Activated B cell treated with CpG ODN at 0.5 μM for 24 hours (primary cell): ENCODE results near the gene ATF6. TPM values are rescaled to one million over a fixed set of nuclear protein-coding genes. Genes with fewer than 3 reads are reported as not detected.

Experiments used
- ATAC-seq: fragments of 200-7000 bp; cut with Tn5 transposase; one replicate; pipeline ENCODE4 v1.10.0; 2021; ENCODE audit warnings: low read depth, mild to moderate bottlenecking, moderate library complexity
- CTCF ChIA-PET: fragments of 350-600 bp; sonication (Branson Sonifier 250); formaldehyde crosslinking; loops from one replicate; lab custom pipeline; 2021; ENCODE audit warnings: antibody characterized with exemption; lab: Charles Lee
- POLR2A ChIA-PET: fragments of 350-600 bp; sonication (Branson Sonifier 250); formaldehyde crosslinking; loops from one replicate; lab custom pipeline; 2021; ENCODE audit warnings: antibody characterized with exemption; lab: Charles Lee
- DNase-seq: peaks from one replicate; pipeline ENCODE4 v3.0.0; 2022
- H3K27ac Mint-ChIP-seq: one replicate; pipeline ENCODE4 v1.8.0; 2020; ENCODE audit warnings: mixed read lengths
- H3K27me3 Mint-ChIP-seq: one replicate; pipeline ENCODE4 v1.8.0; 2021; ENCODE audit warnings: mixed read lengths
- H3K36me3 Mint-ChIP-seq: one replicate; pipeline ENCODE4 v1.8.0; 2021; ENCODE audit warnings: low read depth, mixed read lengths
- H3K4me1 Mint-ChIP-seq: one replicate; pipeline ENCODE4 v1.8.0; 2021; ENCODE audit warnings: mixed read lengths
- H3K4me3 Mint-ChIP-seq: one replicate; pipeline ENCODE4 v1.8.0; 2020; ENCODE audit warnings: mild to moderate bottlenecking, mixed read lengths
- H3K9me3 Mint-ChIP-seq: one replicate; pipeline ENCODE4 v1.8.0; 2020; ENCODE audit warnings: mixed read lengths
- CTCF ChIP-seq: fragments of 200-600 bp; IDR thresholded peaks from one replicate; pipeline ENCODE4 v1.8.0; 2022; ENCODE audit warnings: antibody characterized with exemption, mild to moderate bottlenecking
- intact Hi-C: fragments of 100-400 bp; cut with micrococcal nuclease; formaldehyde crosslinking; loops from one replicate; pipeline ENCODE4 v1.15.1; 2024
- total RNA-seq: library from RNA; stranded (reverse); gene quantifications from 2 replicates; pipeline ENCODE4 v1.2.3, GENCODE V29; 2022

ATF6 gene
- total RNA-seq, 1 donor from 2014 or later: 24.6 TPM

GRCh38 chr1:161900160-161900559 lies 134.0 kb downstream of the ATF6 start:
- ChIA-PET POLR2A (no interaction called here), CTCF (no interaction called here)
- Mint-ChIP-seq H3K4me1 (no peaks in the 10 kb centered on the region), H3K27ac (no peak overlapping the region), H3K27me3 (no peaks in the 10 kb centered on the region), H3K36me3 (no peaks in the 10 kb centered on the region), H3K4me3 (no peak overlapping the region), H3K9me3 (no peaks in the 10 kb centered on the region)
- ATAC-seq (no peak), DNase-seq (no peak)
- intact Hi-C loops: no loop called here
- no peak for TF ChIP-seq CTCF

DNA sequence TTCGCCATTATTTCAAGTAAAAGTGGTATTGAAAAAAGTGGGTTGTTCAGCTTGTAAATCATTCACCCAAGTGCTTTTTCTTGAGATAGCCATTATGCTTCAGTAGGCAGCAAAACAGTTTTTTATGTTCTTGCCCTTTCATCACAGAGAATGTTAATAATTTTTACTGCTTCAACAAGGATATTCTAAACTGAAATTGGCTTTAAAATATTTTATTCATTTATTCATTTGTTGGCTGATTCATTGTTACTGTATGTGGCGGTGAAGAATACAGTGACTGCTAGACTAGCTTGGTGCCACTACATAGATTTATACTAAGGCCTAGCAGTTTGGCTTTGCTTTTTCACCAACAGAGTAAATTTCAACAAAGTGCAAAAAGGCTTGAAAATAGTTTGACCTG lies 136.1 kb downstream of the ATF6 start:
- no peaks in the 10 kb centered on the region for H3K36me3 Mint-ChIP-seq
- no peaks in the 10 kb centered on the region for H3K27me3 Mint-ChIP-seq
- ATAC-seq: no peak
- CTCF ChIA-PET: no interaction called here
- intact Hi-C loops: no loop called here
- no peaks in the 10 kb centered on the region for H3K9me3 Mint-ChIP-seq
- no peak overlapping the region for H3K4me3 Mint-ChIP-seq
- POLR2A ChIA-PET: no interaction called here
- DNase-seq: no peak
- no peaks in the 10 kb centered on the region for H3K4me1 Mint-ChIP-seq
- no peak overlapping the region for H3K27ac Mint-ChIP-seq
- TF ChIP-seq CTCF: no peak

- Mint-ChIP-seq H3K27ac (no peak overlapping the region), H3K27me3 (no peaks in the 10 kb centered on the region), H3K4me1 (no peaks in the 10 kb centered on the region), H3K9me3 (no peaks in the 10 kb centered on the region), H3K4me3 (no peak overlapping the region), H3K36me3 (peaks cover 3% of the 10 kb centered on the region)
- no peak for TF ChIP-seq CTCF
- POLR2A ChIA-PET: no interaction called here
- ATAC-seq (no peak), DNase-seq (no peak)
- CTCF ChIA-PET: interaction anchor here (1.5 to 1.6 kb wide), 2 partner anchors 16 to 113 kb away, joined by 3 to 7 read pairs; no protein-coding TSS in a partner anchor
- intact Hi-C loops: no loop called here
These were observed 139.3 kb downstream of the ATF6 start for GRCh38 chr1:161905269-161905884.

- CTCF ChIA-PET: no interaction called here
These were observed 141.1 kb downstream of the ATF6 start for GRCh38 chr1:161907265-161907664.

DNA sequence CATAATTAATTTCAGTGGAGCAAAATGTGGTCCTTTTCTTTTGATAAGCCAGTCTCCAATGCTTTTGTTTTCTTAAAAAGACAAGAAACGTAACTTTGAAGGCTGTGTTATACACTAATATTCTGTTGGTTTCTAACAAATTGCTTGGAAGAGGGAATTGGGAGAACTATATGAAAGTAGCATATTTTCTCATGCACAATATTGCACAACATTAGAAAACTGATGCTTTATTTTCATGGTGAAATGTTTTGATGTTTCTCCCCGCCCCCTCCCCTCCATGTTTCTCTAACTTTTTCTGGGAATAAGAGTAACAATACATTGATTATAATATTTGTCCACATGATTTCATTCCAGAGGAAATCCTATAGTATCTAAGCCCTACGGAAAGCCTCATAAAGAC lies 142.1 kb downstream of the ATF6 start:
- Mint-ChIP-seq H3K27ac (no peak overlapping the region), H3K4me3 (no peak overlapping the region), H3K4me1 (no peaks in the 10 kb centered on the region), H3K27me3 (no peaks in the 10 kb centered on the region), H3K9me3 (no peaks in the 10 kb centered on the region), H3K36me3 (peaks cover 21% of the 10 kb centered on the region)
- DNase-seq (no peak), ATAC-seq (no peak)
- POLR2A ChIA-PET: no interaction called here
- CTCF ChIA-PET: no interaction called here
- intact Hi-C loops: no loop called here
- TF ChIP-seq CTCF: no peak

More at GRCh38 chr1:161907265-161907664, 141.1 kb downstream of the ATF6 start:
- peaks cover 13% of the 10 kb centered on the region for H3K36me3 Mint-ChIP-seq
- ATAC-seq (no peak), DNase-seq (no peak)
- TF ChIP-seq CTCF: no peak
- intact Hi-C loops: no loop called here
- H3K27me3 Mint-ChIP-seq: no peaks in the 10 kb centered on the region
- POLR2A ChIA-PET: no interaction called here
- no peaks in the 10 kb centered on the region for H3K9me3 Mint-ChIP-seq
- no peaks in the 10 kb centered on the region for H3K4me1 Mint-ChIP-seq
- no peak overlapping the region for H3K4me3 Mint-ChIP-seq
- no peak overlapping the region for H3K27ac Mint-ChIP-seq
